SIG-M5 treated with dmso at 0.1 percent for 504 hours (cell line): Measurements from ENCODE around the gene MYO1F.

Experiments
- DNase-seq: peaks from one replicate; lab custom pipeline; 2025; ENCODE audit not compliant: unreplicated experiment; lab: John Stamatoyannopoulos, UW

Gene MYO1F

DNA sequence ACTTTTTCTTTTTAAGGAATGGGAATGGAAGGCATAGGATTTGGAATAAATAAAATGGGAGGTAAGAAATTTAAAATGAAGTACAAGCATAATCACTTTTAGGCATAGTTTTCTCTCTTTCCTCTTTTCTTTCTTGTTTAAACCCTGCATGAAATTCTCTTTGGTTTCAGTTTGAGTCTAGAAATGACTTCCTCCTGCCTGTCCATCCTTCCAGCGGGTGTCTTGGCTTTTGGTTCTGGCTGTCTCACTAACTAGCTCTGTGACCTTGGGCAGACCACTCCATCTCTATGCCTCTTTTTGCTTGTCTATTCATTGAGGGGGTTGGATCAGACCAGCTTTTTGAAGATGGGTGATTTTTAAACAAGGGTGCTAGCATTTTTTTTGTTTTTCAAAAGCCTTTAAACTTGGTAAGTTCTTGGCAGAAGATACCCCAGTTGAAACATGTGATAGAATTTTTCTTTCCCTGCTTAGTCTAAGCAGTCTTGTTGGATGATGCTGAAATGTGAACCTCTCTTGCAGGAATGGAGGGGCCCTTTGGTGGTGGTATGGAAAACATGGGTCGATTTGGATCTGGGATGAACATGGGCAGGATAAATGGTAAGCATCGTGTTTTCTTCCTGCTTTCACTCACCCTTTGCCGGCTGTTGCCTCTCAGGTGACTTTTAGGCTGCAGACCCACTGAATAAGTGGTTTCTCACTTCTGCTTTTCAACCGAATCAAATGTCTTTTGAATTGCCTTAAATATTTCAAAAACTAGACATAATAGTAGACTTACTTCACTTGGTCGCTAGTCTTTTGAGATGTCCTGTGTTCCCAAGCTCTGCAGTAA lies 103.4 kb downstream of the MYO1F start:
- no peak for DNase-seq
